Measurements from ENCODE around the gene ZIK1. TPM values are rescaled to one million over a fixed set of nuclear protein-coding genes. Genes with fewer than 3 reads are reported as not detected.

The ZIK1 gene
- total and polyA plus RNA-seq, 2 of the 8 experiments (the other 6 are each of a cell fraction or from before 2014, with no cell fraction given), result 19.4 to 36.5 TPM

DNA sequence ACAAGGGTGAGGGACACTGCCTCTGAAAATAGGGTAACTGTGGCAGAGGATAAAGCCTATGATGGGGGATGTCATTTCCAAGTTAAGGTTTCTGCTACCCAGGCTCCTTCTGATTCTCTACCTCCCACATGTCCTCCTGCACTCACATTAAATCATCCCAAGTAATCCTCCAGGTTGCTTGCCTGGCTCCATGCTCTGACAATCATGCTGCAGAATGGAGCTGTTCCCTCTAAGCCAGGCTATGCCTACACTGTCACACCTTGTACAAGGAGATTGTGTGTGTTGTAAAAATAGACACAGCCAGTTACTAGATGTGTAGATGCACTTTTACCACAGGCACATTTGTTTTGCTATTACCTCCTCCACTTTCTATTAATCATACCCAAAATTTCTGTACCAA lies 13.2 kb upstream of the ZIK1 start:
- H3K27me3 ChIP-seq (replicated peaks in 1 of 4; ENCODE audit: control insufficient read depth in 3 of 4, extremely low read depth in 1 of 4, insufficient read depth in 3 of 4, low read length in 3 of 4), result no peaks in the 10 kb centered on the region

More for the DNA sequence above, 13.2 kb upstream of the ZIK1 start:
- ChIA-PET POLR2A (ENCODE audit: partially characterized antibody) (interaction anchor here (0.6 to 2.2 kb wide), 4 partner anchors 12 to 178 kb away, joined by 3 to 6 read pairs (median 3); no protein-coding TSS in a partner anchor), CTCF (ENCODE audit: partially characterized antibody) (no interaction called here)
- H3K56ac ChIP-seq (replicated peaks; ENCODE audit: insufficient read length, low read depth, low read length), result no peak overlapping the region
- H3K9ac ChIP-seq (replicated peaks in 1 of 4; ENCODE audit: extremely low read depth in 1 of 4, low read depth in 3 of 4, low read length in 3 of 4), result no peak overlapping the region
- H3K4me3 ChIP-seq (ENCODE audit: extremely low read depth in 1 of 4, insufficient read depth in 2 of 4, low read depth in 3 of 4, low read length in 4 of 4), result no peak overlapping the region
- H4K8ac ChIP-seq (ENCODE audit: extremely low read depth, insufficient read depth, low read length), result no peak overlapping the region
- H3K14ac ChIP-seq (ENCODE audit: insufficient read length), result no peak overlapping the region
- no peak overlapping the region for H2AK5ac ChIP-seq (ENCODE audit: low read depth, low read length)
- no peak overlapping the region for H3K18ac ChIP-seq (ENCODE audit: extremely low read depth, low read length)
- H2BK120ac ChIP-seq (replicated peaks; ENCODE audit: low read depth, low read length), result no peak overlapping the region
- H3K79me1 ChIP-seq (ENCODE audit: low read depth, low read length), result no peaks in the 10 kb centered on the region
- TF ChIP-seq JUN (IDR thresholded peaks at IDR 0.05; ENCODE audit: low read depth, low read length) (no peak), POLR2A (IDR thresholded peaks at IDR 0.05; ENCODE audit: control extremely low read depth in 1 of 2, low read depth in 2 of 2, low read length in 2 of 2) (peak in 1 of 2 experiments; percentile 52; a peak in 1 of 3 replicates), FOSL1 (IDR thresholded peaks at IDR 0.05; ENCODE audit: insufficient read depth, low read depth, low read length) (no peak)
- H4K5ac ChIP-seq (ENCODE audit: insufficient read length, low read depth, low read length), result no peak overlapping the region
- H4K20me1 ChIP-seq (replicated peaks in 1 of 2; ENCODE audit: control insufficient read depth in 1 of 2, insufficient read depth in 2 of 2, low read length in 2 of 2), result no peaks in the 10 kb centered on the region
- H3K9me3 ChIP-seq (ENCODE audit: insufficient read depth in 2 of 2, low read depth in 1 of 2, low read length in 1 of 2), result peaks cover 87 to 99% of the 10 kb centered on the region in 2 experiments
- FAIRE-seq (no peak), DNase-seq (ENCODE audit: low read depth in 1 of 2, low spot score in 2 of 2) (no peak)
- H3K36me3 ChIP-seq (ENCODE audit: control insufficient read depth in 2 of 4, insufficient read depth in 4 of 4, low read length in 3 of 4), result peaks cover 21 to 54% (median 46%) of the 10 kb centered on the region in 4 experiments; a peak in 7 of 8 replicates
- H4K91ac ChIP-seq (replicated peaks; ENCODE audit: insufficient read length, low read length), result no peak overlapping the region
- no peaks in the 10 kb centered on the region for H3K79me2 ChIP-seq (ENCODE audit: control insufficient read depth in 1 of 2, insufficient read depth in 2 of 2, low read length in 2 of 2)
- no peaks in the 10 kb centered on the region for H3K4me1 ChIP-seq (replicated peaks in 1 of 4; ENCODE audit: control insufficient read depth in 3 of 4, insufficient read depth in 4 of 4, low read length in 3 of 4)
- no peak overlapping the region for H2BK5ac ChIP-seq (ENCODE audit: low read depth, low read length)
- H3K27ac ChIP-seq (ENCODE audit: low read depth, low read length), result no peak overlapping the region
- no peaks in the 10 kb centered on the region for H3K23me2 ChIP-seq (ENCODE audit: low read depth, low read length)
- H2BK12ac ChIP-seq (ENCODE audit: low read depth, low read length), result no peak overlapping the region
- H2AFZ ChIP-seq (ENCODE audit: low read length), result no peak overlapping the region
- no peak overlapping the region for H3K23ac ChIP-seq (ENCODE audit: insufficient read length)
- H2BK20ac ChIP-seq (ENCODE audit: low read length), result no peak overlapping the region
- H3K4ac ChIP-seq (replicated peaks; ENCODE audit: insufficient read length, low read depth, low read length), result no peak overlapping the region
- no peak overlapping the region for H3K4me2 ChIP-seq (ENCODE audit: insufficient read depth in 1 of 2, low read depth in 2 of 2, low read length in 2 of 2)
- H2BK15ac ChIP-seq (ENCODE audit: low read length), result no peak overlapping the region

Data from H1 (cell line).